ENCODE measurements around the gene CAPN12. TPM values are rescaled to one million over a fixed set of nuclear protein-coding genes. Genes with fewer than 3 reads are reported as not detected.

CAPN12 gene
- total RNA-seq, 1 donor from 2014 or later, result 1.3 TPM

DNA sequence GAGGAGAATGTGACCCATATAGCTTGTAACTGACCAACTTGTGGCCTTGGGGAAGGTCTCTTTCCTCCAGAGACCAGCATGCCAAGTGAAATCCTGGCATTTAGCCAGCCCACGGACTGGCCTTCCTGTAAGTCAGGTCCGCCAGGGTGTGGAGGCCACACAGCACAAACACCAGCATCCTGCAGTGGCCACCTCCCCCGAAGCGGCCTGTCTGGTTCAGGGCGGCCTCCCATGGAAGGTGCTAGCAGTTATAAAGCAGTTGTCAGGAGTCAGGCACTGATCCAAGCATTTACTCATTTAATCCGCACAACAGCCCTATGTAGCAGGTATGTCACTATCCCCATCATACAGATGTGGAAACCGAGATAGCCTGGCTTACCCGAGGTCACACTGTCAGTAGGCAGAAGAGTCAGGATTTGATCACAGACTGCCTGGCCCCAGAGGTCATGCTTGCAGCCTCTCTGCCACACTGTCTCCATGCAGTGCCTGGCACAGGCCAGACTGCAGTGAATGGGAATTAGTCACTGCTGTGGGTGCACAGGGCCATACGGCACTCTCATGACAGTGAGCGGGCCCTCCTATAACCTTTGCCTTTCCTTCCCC lies 36.7 kb downstream of the CAPN12 start:
- Histone ChIP-seq H3K27me3 (ENCODE audit: control insufficient read depth, insufficient read depth, low read length) (no peaks in the 10 kb centered on the region), H3K4me3 (ENCODE audit: low read depth, low read length) (no peak overlapping the region), H3K36me3 (ENCODE audit: control insufficient read depth, insufficient read depth, low read length) (peaks cover 33% of the 10 kb centered on the region)
- no peak for DNase-seq (ENCODE audit: low read depth)
- TF ChIP-seq, protein P1, sequence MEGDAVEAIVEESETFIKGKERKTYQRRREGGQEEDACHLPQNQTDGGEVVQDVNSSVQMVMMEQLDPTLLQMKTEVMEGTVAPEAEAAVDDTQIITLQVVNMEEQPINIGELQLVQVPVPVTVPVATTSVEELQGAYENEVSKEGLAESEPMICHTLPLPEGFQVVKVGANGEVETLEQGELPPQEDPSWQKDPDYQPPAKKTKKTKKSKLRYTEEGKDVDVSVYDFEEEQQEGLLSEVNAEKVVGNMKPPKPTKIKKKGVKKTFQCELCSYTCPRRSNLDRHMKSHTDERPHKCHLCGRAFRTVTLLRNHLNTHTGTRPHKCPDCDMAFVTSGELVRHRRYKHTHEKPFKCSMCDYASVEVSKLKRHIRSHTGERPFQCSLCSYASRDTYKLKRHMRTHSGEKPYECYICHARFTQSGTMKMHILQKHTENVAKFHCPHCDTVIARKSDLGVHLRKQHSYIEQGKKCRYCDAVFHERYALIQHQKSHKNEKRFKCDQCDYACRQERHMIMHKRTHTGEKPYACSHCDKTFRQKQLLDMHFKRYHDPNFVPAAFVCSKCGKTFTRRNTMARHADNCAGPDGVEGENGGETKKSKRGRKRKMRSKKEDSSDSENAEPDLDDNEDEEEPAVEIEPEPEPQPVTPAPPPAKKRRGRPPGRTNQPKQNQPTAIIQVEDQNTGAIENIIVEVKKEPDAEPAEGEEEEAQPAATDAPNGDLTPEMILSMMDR (IDR thresholded peaks at IDR 0.05; ENCODE audit: insufficient read depth, low read length, poor library complexity, severe bottlenecking), result no peak

DNA sequence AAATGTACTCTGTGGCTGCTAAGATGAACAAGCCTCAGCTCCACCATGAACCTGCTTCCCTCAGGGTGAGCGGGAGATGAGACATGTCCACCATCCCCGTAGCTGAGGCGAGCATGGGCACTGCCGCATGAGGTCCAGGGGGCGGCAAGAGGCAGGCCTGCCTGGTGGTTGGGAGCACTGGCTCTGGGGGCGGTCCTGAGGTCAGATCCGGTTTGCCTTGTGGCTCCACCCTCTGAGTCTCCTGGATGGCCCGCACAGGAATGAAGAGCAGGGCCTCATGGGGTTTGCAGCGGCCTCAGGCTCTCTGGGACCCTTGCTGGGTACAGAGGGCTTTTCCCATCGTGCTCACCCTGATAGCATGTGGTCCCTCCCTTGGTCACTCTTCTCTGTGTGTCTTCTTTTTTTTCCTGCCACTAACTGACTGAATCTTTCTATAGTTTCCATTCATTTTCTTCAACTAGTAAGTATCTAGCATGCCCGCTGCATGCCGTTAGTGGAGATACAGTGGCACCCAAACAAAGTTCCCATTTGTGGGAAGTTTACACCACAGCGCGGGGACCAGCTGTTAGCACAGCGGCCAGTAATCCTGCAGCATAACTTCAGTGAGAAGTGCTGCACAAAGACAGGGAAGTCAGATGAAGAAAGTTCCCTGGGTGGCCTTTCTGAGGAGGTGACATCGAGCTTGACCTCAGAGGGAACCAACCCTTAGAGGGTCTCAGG lies 37.3 kb downstream of the CAPN12 start:
- H3K27me3 ChIP-seq (ENCODE audit: control insufficient read depth, insufficient read depth, low read length), result no peaks in the 10 kb centered on the region
- no peak overlapping the region for H3K4me3 ChIP-seq (ENCODE audit: low read depth, low read length)
- TF ChIP-seq, protein P1 (IDR thresholded peaks at IDR 0.05; ENCODE audit: insufficient read depth, low read length, poor library complexity, severe bottlenecking), result no peak
- no peak for DNase-seq (ENCODE audit: low read depth)
- peaks cover 34% of the 10 kb centered on the region for H3K36me3 ChIP-seq (ENCODE audit: control insufficient read depth, insufficient read depth, low read length)

DNA sequence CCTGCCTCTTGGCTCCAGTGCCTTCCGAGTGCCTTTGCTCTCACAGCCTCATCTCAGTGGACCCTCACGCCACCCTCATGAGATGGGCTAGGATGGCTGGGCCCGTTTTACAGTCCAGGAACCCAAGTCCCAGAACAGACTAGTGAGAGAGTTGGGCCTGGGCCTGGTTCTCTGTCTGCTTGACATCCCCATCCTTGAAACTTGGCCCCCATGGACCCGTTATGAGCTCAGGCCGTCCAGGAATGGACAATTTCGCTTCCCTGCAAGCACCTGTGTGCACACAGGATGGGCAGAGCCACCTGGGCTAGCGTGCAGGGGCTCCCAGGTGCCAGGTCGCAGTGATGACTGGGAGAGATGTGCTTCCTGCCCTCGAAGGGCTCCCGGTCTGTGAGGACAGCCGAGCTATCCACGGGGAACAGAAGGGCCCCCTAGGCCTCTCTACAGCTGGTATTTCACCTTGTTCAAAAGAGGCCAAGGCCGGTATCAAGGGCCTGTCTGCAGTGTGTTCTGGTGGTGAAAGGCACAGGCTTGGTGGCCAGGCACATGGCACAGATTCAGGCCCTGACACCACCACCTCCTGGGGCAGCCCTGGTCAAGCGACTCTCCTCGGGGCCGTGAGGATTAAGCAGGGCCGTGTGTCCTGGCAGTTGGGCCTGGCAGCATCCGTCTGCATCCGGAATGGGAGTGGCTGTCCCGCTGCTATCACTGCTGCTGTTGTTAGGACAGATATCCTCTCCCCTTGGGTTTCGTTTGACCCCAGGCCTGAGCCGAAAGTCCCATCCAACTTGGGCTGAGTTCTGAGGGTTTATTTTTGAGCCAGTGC lies 38.9 kb downstream of the CAPN12 start:
- Histone ChIP-seq H3K4me3 (ENCODE audit: low read depth, low read length) (no peak overlapping the region), H3K27me3 (ENCODE audit: control insufficient read depth, insufficient read depth, low read length) (no peaks in the 10 kb centered on the region), H3K36me3 (ENCODE audit: control insufficient read depth, insufficient read depth, low read length) (peaks cover 31% of the 10 kb centered on the region)
- TF ChIP-seq, protein P1 (IDR thresholded peaks at IDR 0.05; ENCODE audit: insufficient read depth, low read length, poor library complexity, severe bottlenecking), result no peak
- no peak for DNase-seq (ENCODE audit: low read depth)

DNA sequence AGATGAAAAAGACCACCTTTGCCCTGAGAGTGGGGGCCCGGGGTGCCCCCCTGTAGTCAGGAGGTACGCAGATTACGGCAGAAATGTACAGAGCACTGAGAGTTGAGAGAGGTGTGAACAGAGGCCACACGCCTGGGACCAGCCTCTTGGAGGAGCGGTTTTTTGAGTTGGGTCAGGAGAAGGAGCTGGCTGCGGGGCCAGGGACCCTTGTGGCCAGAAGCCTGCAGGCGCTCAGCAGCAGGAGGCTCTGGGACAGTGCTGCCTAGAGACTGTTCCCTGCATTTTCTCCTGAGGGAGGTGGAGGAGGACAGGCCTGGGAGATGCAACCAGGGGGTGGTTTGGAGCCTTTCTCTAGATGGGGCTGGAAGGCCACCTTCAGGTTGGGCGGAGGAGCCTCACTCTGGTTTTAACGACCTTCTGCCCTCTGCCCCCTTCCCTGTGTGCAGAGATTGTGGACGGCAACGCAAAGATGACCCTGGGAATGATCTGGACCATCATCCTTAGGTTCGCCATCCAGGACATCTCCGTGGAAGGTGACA lies 39.7 kb downstream of the CAPN12 start:
- no peaks in the 10 kb centered on the region for H3K27me3 ChIP-seq (ENCODE audit: control insufficient read depth, insufficient read depth, low read length)
- no peak overlapping the region for H3K4me3 ChIP-seq (ENCODE audit: low read depth, low read length)
- TF ChIP-seq, protein P1 (IDR thresholded peaks at IDR 0.05; ENCODE audit: insufficient read depth, low read length, poor library complexity, severe bottlenecking), result no peak
- DNase-seq (ENCODE audit: low read depth), result no peak
- peaks cover 29% of the 10 kb centered on the region for H3K36me3 ChIP-seq (ENCODE audit: control insufficient read depth, insufficient read depth, low read length)

DNA sequence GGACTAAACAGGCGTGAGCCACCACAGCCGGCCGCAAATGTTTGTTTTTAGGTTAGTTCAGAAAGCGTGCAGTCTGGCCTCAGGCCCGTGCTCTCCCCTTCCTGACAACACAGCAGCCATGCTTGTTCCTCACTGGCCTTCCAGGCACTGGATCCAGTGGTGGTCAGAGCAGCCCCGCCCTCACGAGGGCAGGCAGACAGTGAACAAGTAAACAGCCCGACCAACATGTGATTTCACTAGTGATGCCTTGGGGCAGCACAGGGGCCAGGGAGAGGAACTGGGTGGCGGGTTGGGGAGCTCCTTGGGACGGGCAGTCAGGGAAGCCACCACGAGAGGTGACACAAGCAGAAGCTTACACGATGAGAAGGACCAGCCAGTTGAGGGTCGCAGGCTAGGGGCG lies 40.8 kb downstream of the CAPN12 start:
- TF ChIP-seq, protein P1 (IDR thresholded peaks at IDR 0.05; ENCODE audit: insufficient read depth, low read length, poor library complexity, severe bottlenecking), result no peak
- Histone ChIP-seq H3K27me3 (ENCODE audit: control insufficient read depth, insufficient read depth, low read length) (no peaks in the 10 kb centered on the region), H3K4me3 (ENCODE audit: low read depth, low read length) (no peak overlapping the region), H3K36me3 (ENCODE audit: control insufficient read depth, insufficient read depth, low read length) (peaks cover 25% of the 10 kb centered on the region)
- no peak for DNase-seq (ENCODE audit: low read depth)
